Measurements from ENCODE around the gene ANO7.

DNA sequence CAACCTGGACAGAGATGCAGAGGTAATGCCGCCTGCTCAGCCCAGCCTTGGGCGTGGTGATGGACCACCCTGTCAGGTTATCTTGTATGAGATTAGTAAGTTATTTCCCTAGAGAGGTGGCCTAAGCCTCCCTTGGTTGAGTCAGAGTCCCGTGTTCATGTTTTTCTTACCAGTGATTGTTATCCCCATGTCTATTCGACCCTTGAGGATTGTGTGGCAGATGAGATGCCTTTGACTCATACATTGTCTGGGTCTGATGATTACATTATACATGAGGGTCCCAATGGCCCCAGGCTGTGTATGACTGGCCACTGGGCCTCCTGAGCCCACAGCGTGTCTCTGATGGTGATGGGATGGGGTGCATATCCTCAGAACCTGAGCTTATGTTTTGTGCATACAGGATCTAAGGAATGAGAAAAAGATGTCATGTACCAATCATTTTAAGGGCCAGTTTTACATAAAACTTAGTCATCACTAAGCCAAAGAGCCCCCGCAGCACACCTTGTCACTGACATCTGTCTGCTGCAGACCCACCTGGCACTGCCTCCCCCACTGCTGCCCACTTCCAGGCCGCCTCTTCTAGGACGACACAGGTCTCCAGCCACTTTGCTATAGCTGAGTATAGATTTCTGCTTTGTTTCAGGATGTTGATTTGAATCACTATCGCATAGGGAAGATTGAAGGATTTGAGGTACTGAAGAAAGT is 30.5 kb upstream of the ANO7 start:
- no peak for TF ChIP-seq EZH2 (IDR thresholded peaks at IDR 0.05)
- TF ChIP-seq POLR2AphosphoS5 (IDR thresholded peaks at IDR 0.05; ENCODE audit: borderline replicate concordance, low read depth, low read length) = no peak

Measured in SK-N-MC (cell line).